Lower lobe of right lung (tissue), 2 donors: ENCODE data around the gene SACM1L. TPM values are rescaled to one million over a fixed set of nuclear protein-coding genes. Genes with fewer than 3 reads are reported as not detected.

Experiments
- ATAC-seq, 2 donors: fragments of 200-7000 bp; cut with Tn5 transposase; one replicate each; pipeline ENCODE4 v1.9.1; 2020 to 2022; ENCODE audit warnings: mild to moderate bottlenecking in 2 of 2, moderate library complexity in 2 of 2
- DNase-seq: peaks from one replicate; pipeline ENCODE4 v3.0.0-alpha.2; 2020
- H3K27ac ChIP-seq: fragments of 200-600 bp; one replicate; pipeline ENCODE4 v1.8.0; 2022
- H3K27me3 ChIP-seq: fragments of 200-600 bp; one replicate; pipeline ENCODE4 v1.8.0; 2022; ENCODE audit warnings: low read depth
- H3K36me3 ChIP-seq: fragments of 200-600 bp; one replicate; pipeline ENCODE4 v1.8.0; 2022; ENCODE audit warnings: mild to moderate bottlenecking
- H3K4me1 ChIP-seq: fragments of 200-600 bp; one replicate; pipeline ENCODE4 v1.8.0; 2022
- H3K4me3 ChIP-seq: fragments of 200-600 bp; one replicate; pipeline ENCODE4 v1.8.0; 2022; ENCODE audit warnings: mild to moderate bottlenecking
- H3K9me3 ChIP-seq: fragments of 200-600 bp; one replicate; pipeline ENCODE4 v1.8.0; 2022
- intact Hi-C: fragments of 100-400 bp; cut with DNase I; formaldehyde crosslinking; loops from one replicate; pipeline ENCODE4 v1.11.0; 2022
- total RNA-seq: library from RNA; stranded (reverse); fragmentation: NEBNext Ultra II Directional; extraction: Animal tissue kit (Norgen Biotek cat#: 25700); gene quantifications from one replicate; pipeline ENCODE4 v1.2.1, GENCODE V29; 2021
- TF ChIP-seq, protein P1 (sequence below): fragments of 200-600 bp; IDR thresholded peaks from one replicate; pipeline ENCODE4 v1.8.0; 2022; ENCODE audit warnings: antibody characterized with exemption, mild to moderate bottlenecking
- donor health status: DM: no; HTN: yes; CAD: no; lungs with severe emphysema.

The SACM1L gene
- total RNA-seq, 1 donor from 2014 or later = 80.5 TPM

GRCh38 chr3:45644063-45644790 lies 45.0 kb upstream of the SACM1L start:
- Histone ChIP-seq H3K36me3 (peaks cover 16% of the 10 kb centered on the region), H3K27ac (peak overlapping the region; percentile 76), H3K9me3 (no peaks in the 10 kb centered on the region), H3K27me3 (no peaks in the 10 kb centered on the region), H3K4me3 (no peak overlapping the region), H3K4me1 (peaks cover 83% of the 10 kb centered on the region)
- TF ChIP-seq, protein P1, sequence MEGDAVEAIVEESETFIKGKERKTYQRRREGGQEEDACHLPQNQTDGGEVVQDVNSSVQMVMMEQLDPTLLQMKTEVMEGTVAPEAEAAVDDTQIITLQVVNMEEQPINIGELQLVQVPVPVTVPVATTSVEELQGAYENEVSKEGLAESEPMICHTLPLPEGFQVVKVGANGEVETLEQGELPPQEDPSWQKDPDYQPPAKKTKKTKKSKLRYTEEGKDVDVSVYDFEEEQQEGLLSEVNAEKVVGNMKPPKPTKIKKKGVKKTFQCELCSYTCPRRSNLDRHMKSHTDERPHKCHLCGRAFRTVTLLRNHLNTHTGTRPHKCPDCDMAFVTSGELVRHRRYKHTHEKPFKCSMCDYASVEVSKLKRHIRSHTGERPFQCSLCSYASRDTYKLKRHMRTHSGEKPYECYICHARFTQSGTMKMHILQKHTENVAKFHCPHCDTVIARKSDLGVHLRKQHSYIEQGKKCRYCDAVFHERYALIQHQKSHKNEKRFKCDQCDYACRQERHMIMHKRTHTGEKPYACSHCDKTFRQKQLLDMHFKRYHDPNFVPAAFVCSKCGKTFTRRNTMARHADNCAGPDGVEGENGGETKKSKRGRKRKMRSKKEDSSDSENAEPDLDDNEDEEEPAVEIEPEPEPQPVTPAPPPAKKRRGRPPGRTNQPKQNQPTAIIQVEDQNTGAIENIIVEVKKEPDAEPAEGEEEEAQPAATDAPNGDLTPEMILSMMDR = no peak
- intact Hi-C loops = no loop called here
- peak; percentile 3 to 61 for ATAC-seq
- DNase-seq = no peak

DNA sequence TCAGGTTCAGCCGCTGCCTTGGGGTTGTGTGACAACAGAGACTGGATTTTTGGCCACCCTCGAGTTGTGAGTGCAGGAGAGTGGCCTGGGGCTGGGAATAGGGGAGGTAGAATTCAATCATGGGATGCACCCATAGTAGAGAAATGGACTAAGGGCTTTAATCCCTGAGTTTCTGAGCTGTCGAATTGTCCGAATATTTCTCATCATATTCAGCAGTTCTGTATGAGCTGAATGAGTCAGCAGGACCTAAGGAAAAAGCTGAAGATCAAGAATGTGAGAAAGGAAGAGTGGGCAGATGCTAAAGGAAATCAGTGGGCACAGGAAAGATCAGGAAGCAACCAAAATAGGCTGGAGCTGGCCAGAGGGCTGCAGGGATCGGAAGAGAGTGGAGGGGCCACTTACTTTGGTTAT lies 44.4 kb upstream of the SACM1L start:
- intact Hi-C loops = no loop called here
- Histone ChIP-seq H3K4me3 (no peak overlapping the region), H3K9me3 (no peaks in the 10 kb centered on the region), H3K27ac (peak overlapping the region; percentile 76), H3K36me3 (peaks cover 16% of the 10 kb centered on the region), H3K27me3 (no peaks in the 10 kb centered on the region), H3K4me1 (peaks cover 78% of the 10 kb centered on the region)
- DNase-seq (no peak), ATAC-seq (no peak)
- TF ChIP-seq, protein P1 = no peak

DNA sequence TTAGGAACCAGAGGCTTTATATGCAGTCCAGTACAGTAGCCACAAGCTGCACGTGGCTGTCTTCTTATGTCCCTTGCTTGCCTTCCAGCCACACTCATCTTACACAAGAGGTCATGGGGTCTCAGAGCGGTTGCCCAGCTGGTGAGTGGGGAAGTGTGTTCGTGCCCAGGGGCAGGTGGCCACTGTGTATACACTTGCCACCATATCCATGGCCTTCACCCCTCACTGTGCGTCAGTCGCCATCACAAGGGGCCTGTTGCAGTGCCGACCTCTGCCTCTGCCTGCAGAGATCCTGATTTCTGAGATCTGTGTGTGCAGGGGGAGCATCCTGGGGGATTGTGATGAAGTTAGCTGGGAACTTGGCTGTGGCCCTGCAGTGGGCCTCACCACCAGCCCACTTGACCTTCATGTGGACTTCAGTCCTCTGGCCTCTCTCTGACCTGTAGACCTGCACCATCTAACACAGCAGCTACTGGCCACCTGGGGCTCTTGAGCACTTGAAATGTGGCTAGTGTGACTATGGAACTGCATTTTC lies 43.1 kb upstream of the SACM1L start:
- peak in 1 of 2 donors; percentile 41 for ATAC-seq
- H3K9me3 ChIP-seq = no peaks in the 10 kb centered on the region
- H3K27ac ChIP-seq = peak overlapping the region; percentile 76

GRCh38 chr3:45647148-45647619 lies 42.0 kb upstream of the SACM1L start:
- Histone ChIP-seq H3K27ac (peak overlapping the region; percentile 76), H3K36me3 (peaks cover 1% of the 10 kb centered on the region), H3K4me3 (no peak overlapping the region), H3K4me1 (peaks cover 63% of the 10 kb centered on the region), H3K9me3 (no peaks in the 10 kb centered on the region), H3K27me3 (no peaks in the 10 kb centered on the region)
- intact Hi-C loops = no loop called here
- ATAC-seq (peak; percentile 55 to 68), DNase-seq (no peak)
- TF ChIP-seq, protein P1 = no peak

More for the DNA sequence above, 43.1 kb upstream of the SACM1L start:
- TF ChIP-seq, protein P1 = no peak
- H3K4me1 ChIP-seq = peaks cover 65% of the 10 kb centered on the region
- no peak overlapping the region for H3K4me3 ChIP-seq
- no peaks in the 10 kb centered on the region for H3K27me3 ChIP-seq
- H3K36me3 ChIP-seq = peaks cover 9% of the 10 kb centered on the region
- intact Hi-C loops = no loop called here
- DNase-seq = peak; percentile 81

DNA sequence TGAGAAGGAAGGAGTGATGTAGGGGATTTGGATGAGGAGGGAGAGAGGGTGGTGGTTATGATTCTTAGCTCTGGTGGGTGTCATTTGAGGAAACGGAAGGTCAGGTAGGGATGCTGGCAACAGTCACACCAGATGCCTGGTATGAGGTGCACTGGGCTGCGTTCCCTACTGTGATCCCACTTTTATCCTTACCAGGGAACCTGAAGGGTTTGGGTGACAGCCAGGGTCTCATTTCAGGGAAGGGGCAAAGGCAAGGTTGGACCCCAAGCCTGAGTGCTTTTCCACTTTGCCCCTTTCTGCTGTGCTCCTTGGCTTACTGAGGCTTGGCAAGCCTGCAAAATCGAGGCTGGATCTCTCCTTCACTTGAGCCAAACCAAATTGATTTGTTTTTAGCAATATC lies 36.0 kb upstream of the SACM1L start:
- Histone ChIP-seq H3K36me3 (peaks cover 10% of the 10 kb centered on the region), H3K4me3 (no peak overlapping the region), H3K9me3 (no peaks in the 10 kb centered on the region), H3K27me3 (no peaks in the 10 kb centered on the region), H3K27ac (peak overlapping the region; percentile 58), H3K4me1 (peaks cover 58% of the 10 kb centered on the region)
- TF ChIP-seq, protein P1 = no peak
- no peak for DNase-seq
- intact Hi-C loops = no loop called here
- ATAC-seq = no peak
